GM12878 (cell line): ENCODE results near the gene PMAIP1. TPM values are rescaled to one million over a fixed set of nuclear protein-coding genes. Genes with fewer than 3 reads are reported as not detected.

Experiments used
- ATAC-seq: fragments of 200-7000 bp; cut with Tn5 transposase; 3 replicates; pipeline ENCODE4 v1.9.1; 2020; ENCODE audit warnings: mild to moderate bottlenecking, moderate library complexity
- BruUV-seq: library from RNA; stranded (reverse); fragments of 400-500 nt; replicated peaks from 2 replicates; lab custom pipeline; 2021; lab: Mats Ljungman, UMichigan
- CTCF ChIA-PET: fragments of 300-600 bp; sonication (Branson Sonifier 250); formaldehyde crosslinking; extraction: SDS; loops from one replicate; lab custom pipeline; 2021; ENCODE audit warnings: inconsistent platforms; lab: Yijun Ruan, JAX
- POLR2A ChIA-PET: fragments of 350-600 bp; formaldehyde crosslinking; extraction: SDS; loops from one replicate; lab custom pipeline; 2021; ENCODE audit warnings: inconsistent platforms; lab: Charles Lee
- RAD21 ChIA-PET: fragments of 300-600 bp; sonication (Branson Sonifier 250); formaldehyde crosslinking; loops from one replicate; lab custom pipeline; 2023; ENCODE audit warnings: antibody characterized with exemption; ENCODE audit not compliant: unreplicated experiment; lab: Charles Lee
- SMC1A ChIA-PET: fragments of 300-600 bp; sonication (Branson Sonifier 250); formaldehyde crosslinking; loops from one replicate; lab custom pipeline; 2023; ENCODE audit not compliant: unreplicated experiment, uncharacterized antibody; lab: Charles Lee
- DNase-seq: peaks from one replicate; pipeline ENCODE4 v3.0.0-alpha.2; 2011; ENCODE audit warnings: low read depth, low spot score
- FAIRE-seq: peaks from 3 replicates; lab custom pipeline; 2011; peaks lifted over from hg19 to GRCh38; lab: Jason Lieb, UNC
- H2AFZ ChIP-seq: 2 replicates; pipeline ENCODE4 v1.6.0; 2011; ENCODE audit warnings: low read depth, low read length, control low read depth; ENCODE audit not compliant: control insufficient read depth
- H3K27ac ChIP-seq: 2 replicates; pipeline ENCODE4 v1.5.1; 2011; ENCODE audit warnings: control low read depth; ENCODE audit not compliant: control insufficient read depth, insufficient read depth
- H3K27me3 ChIP-seq, 2 experiments: replicated peaks in 1 of 2; 2 replicates each; pipeline versions ENCODE4 v1.6.0 to v1.6.1; 2011; ENCODE audit warnings: low read length in 1 of 2; ENCODE audit not compliant: control insufficient read depth in 2 of 2, insufficient read depth in 2 of 2
- H3K36me3 ChIP-seq, 2 experiments: 2 replicates each; pipeline ENCODE4 v1.5.1; 2011; ENCODE audit warnings: low read length in 1 of 2; ENCODE audit not compliant: control insufficient read depth in 2 of 2, insufficient read depth in 2 of 2
- H3K4me1 ChIP-seq: 2 replicates; pipeline ENCODE4 v1.6.1; 2011; ENCODE audit warnings: mild to moderate bottlenecking, low read length, moderate library complexity, mixed read lengths; ENCODE audit not compliant: control insufficient read depth, insufficient read depth
- H3K4me2 ChIP-seq: 2 replicates; pipeline ENCODE4 v1.6.0; 2011; ENCODE audit warnings: control low read depth; ENCODE audit not compliant: control insufficient read depth, insufficient read depth
- H3K4me3 ChIP-seq: fragments of 200-600 bp; sonication (generic); 2 replicates; pipeline ENCODE4 v1.5.1; 2016
- H3K79me2 ChIP-seq: 2 replicates; pipeline ENCODE4 v1.6.0; 2011; ENCODE audit warnings: low read length; ENCODE audit not compliant: control insufficient read depth, insufficient read depth
- H3K9ac ChIP-seq: 2 replicates; pipeline ENCODE4 v1.8.0; 2011; ENCODE audit warnings: low read length, control low read depth, mixed read lengths; ENCODE audit not compliant: control insufficient read depth, insufficient read depth
- H3K9me3 ChIP-seq: replicated peaks from 3 replicates; pipeline ENCODE4 v1.5.1; 2011; ENCODE audit warnings: mild to moderate bottlenecking, low read length; ENCODE audit not compliant: control insufficient read depth, insufficient read depth
- H4K20me1 ChIP-seq: 2 replicates; pipeline ENCODE4 v1.6.0; 2011; ENCODE audit not compliant: control insufficient read depth, insufficient read depth
- BHLHE40 ChIP-seq, 2 experiments: fragments of 450-650 bp in 1 of 2; IDR thresholded peaks; 2 replicates each; pipeline ENCODE4 v1.6.1; 2011 to 2017; ENCODE audit warnings: low read depth in 2 of 2, borderline replicate concordance in 1 of 2, improper control_type of control experiment in 1 of 2, low read length in 1 of 2, mild to moderate bottlenecking in 1 of 2
- FOXM1 ChIP-seq: IDR thresholded peaks from 2 replicates; pipeline ENCODE4 v1.6.1; 2012; ENCODE audit warnings: low read depth, mild to moderate bottlenecking, inconsistent platforms, low read length, moderate library complexity
- NR2C1 ChIP-seq: fragments of 450-650 bp; IDR thresholded peaks from 2 replicates; pipeline ENCODE4 v1.6.1; 2017; ENCODE audit warnings: antibody characterized with exemption, mild to moderate bottlenecking, moderate library complexity
- SP1 ChIP-seq: IDR thresholded peaks from one replicate; pipeline ENCODE4 v1.6.1; 2011; ENCODE audit warnings: low read depth, low read length
- ZNF622 ChIP-seq: fragments of 450-650 bp; IDR thresholded peaks from 2 replicates; pipeline ENCODE4 v1.6.1; 2017; ENCODE audit warnings: mild to moderate bottlenecking, inconsistent platforms
- ZZZ3 ChIP-seq: IDR thresholded peaks from 2 replicates; pipeline ENCODE4 v1.6.1; 2011; ENCODE audit warnings: low read depth; ENCODE audit not compliant: control insufficient read depth, insufficient read length
- WGBS: methylation state at CpG from one replicate; pipeline ENCODE4 v1.1.6; 2016; ENCODE audit warnings: low lambda C conversion rate; ENCODE audit not compliant: insufficient replicate concordance, insufficient coverage; ENCODE audit errors: missing lambda C conversion rate; 5-methylcytosine and 5-hydroxymethylcytosine counted together
- in situ Hi-C: fragments of 300-500 bp; cut with MboI; formaldehyde crosslinking; loops from 9 replicates; pipeline ENCODE4 v1.14.3; 2018; ENCODE audit warnings: mixed read lengths
- intact Hi-C: fragments of 100-400 bp; cut with micrococcal nuclease; formaldehyde crosslinking; loops from one replicate; pipeline ENCODE4 v1.14.2; 2022; ENCODE audit not compliant: unreplicated experiment
- polyA plus RNA-seq, 11 experiments: library from polyadenylated mRNA; depleted of rRNA in 4 of 11; unstranded in 6 of 11; stranded (reverse) in 5 of 11; fragments of >200 nt; fragmentation: Nextera tagmentation in 4 of 11; fragmentation: Illumina TruSeq in 1 of 11; extraction: Ambion mirVana in 4 of 11; extraction: Trizol in 1 of 11; gene quantifications; 1 replicate in 1 of 11; 2 replicates in 10 of 11; pipeline versions ENCODE4 v1.2.1 to v1.2.3, GENCODE V29; 2011 to 2016; ENCODE audit warnings: inconsistent platforms in 2 of 11, missing spikeins in 2 of 11, low read depth in 1 of 11
- total RNA-seq, 4 experiments: library from RNA; depleted of rRNA in 3 of 4; stranded (reverse); fragments of >200 nt in 3 of 4; fragmentation: Illumina TruSeq in 1 of 4; extraction: Trizol in 1 of 4; gene quantifications; 2 replicates each; pipeline versions ENCODE4 v1.2.1 to v1.2.3, GENCODE V29; 2013 to 2021

PMAIP1 gene
- total and polyA plus RNA-seq, 10 of the 15 experiments (the other 5 are each of a cell fraction or from before 2014, with no cell fraction given), result 74.0 to 219 (median 112) TPM

- TF ChIP-seq BHLHE40 (IDR thresholded peaks at IDR 0.05; ENCODE audit: borderline replicate concordance in 1 of 2, low read depth in 2 of 2, low read length in 1 of 2), result no peak
- no peak for TF ChIP-seq FOXM1
- no peak for TF ChIP-seq ZNF622
- no peak for TF ChIP-seq SP1
- no peak for TF ChIP-seq ZZZ3
- TF ChIP-seq NR2C1, result no peak
- H3K36me3 ChIP-seq, result no peaks in the 10 kb centered on the region
- H3K4me2 ChIP-seq, result no peak overlapping the region; the same call in 1 of the 2 replicates
- no peaks in the 10 kb centered on the region for H3K4me1 ChIP-seq
- intact Hi-C loops (no loop called here), in situ Hi-C loops (loop anchor here (25.0 kb wide), 1 partner anchor 910 kb away; no protein-coding TSS in a partner anchor)
- no peak overlapping the region for H3K9ac ChIP-seq
- no peak for FAIRE-seq
- H3K79me2 ChIP-seq, result peaks cover 48% of the 10 kb centered on the region
- no peaks in the 10 kb centered on the region for H4K20me1 ChIP-seq
- over 99% methylated on average over 7 of the region's 9 CpGs for WGBS
- RAD21 ChIA-PET, result interaction anchor here (0.7 to 1.1 kb wide), 3 partner anchors 12 to 538 kb away, joined by 3 to 4 read pairs (median 4); no protein-coding TSS in a partner anchor
- no peak for DNase-seq
- no peak overlapping the region for H2AFZ ChIP-seq
- CTCF ChIA-PET, result interaction anchor here (0.7 to 1.2 kb wide), 3 partner anchors 10 to 60 kb away, joined by 3 to 4 read pairs (median 3); no protein-coding TSS in a partner anchor
- SMC1A ChIA-PET, result interaction anchor here (0.8 to 6.2 kb wide), 6 partner anchors 10 to 60 kb away, joined by 3 to 72 read pairs (median 3); no protein-coding TSS in a partner anchor
- no peaks in the 10 kb centered on the region for H3K9me3 ChIP-seq
- POLR2A ChIA-PET, result interaction anchor here (0.6 to 1.3 kb wide), 6 partner anchors 9 to 90 kb away, joined by 3 to 5 read pairs (median 4); no protein-coding TSS in a partner anchor
- no peak for ATAC-seq
- no peaks in the 10 kb centered on the region for H3K27me3 ChIP-seq
- H3K27ac ChIP-seq, result no peak overlapping the region
- no TSS peak for BruUV-seq
- no peak overlapping the region for H3K4me3 ChIP-seq
Measured at GRCh38 chr18:59897321-59897954, 2.4 kb upstream of the PMAIP1 start.
